Sigmoid colon (tissue), 7 donors: Measurements from ENCODE around the gene KRTAP22-1. TPM values are rescaled to one million over a fixed set of nuclear protein-coding genes. Genes with fewer than 3 reads are reported as not detected.

Experiments used
- DNase-seq: peaks from one replicate; pipeline ENCODE4 v3.0.0-alpha.2; 2019
- H3K27ac ChIP-seq, 4 donors: fragments of 200-600 bp; sonication (generic); one replicate each; pipeline ENCODE4 v1.5.1; 2016 to 2019; ENCODE audit warnings: mild to moderate bottlenecking in 1 of 4
- H3K27me3 ChIP-seq, 3 donors: fragments of 200-600 bp; sonication (generic); one replicate each; pipeline ENCODE4 v1.5.1; 2019; ENCODE audit warnings: mild to moderate bottlenecking in 1 of 3
- H3K36me3 ChIP-seq, 4 donors: fragments of 200-600 bp; sonication (generic); one replicate each; pipeline ENCODE4 v1.5.1; 2016 to 2019
- H3K4me1 ChIP-seq, 4 donors: fragments of 200-600 bp; sonication (generic); one replicate each; pipeline ENCODE4 v1.5.1; 2017 to 2019
- H3K4me3 ChIP-seq, 4 donors: fragments of 200-600 bp; sonication (generic); one replicate each; pipeline ENCODE4 v1.5.1; 2017 to 2019; ENCODE audit warnings: mild to moderate bottlenecking in 2 of 4, moderate library complexity in 1 of 4
- H3K9me3 ChIP-seq, 4 donors: fragments of 200-600 bp in 3 of 4; sonication (generic) in 3 of 4; one replicate each; pipeline versions ENCODE4 v1.5.1 to v1.6.1; 2013 to 2019
- CTCF ChIP-seq, 4 experiments: fragments of 450-650 bp in 3 of 4; fragments of 200-600 bp in 1 of 4; IDR thresholded peaks; one replicate each; pipeline ENCODE4 v1.5.1; 2016 to 2019; ENCODE audit warnings: antibody characterized with exemption in 4 of 4, mild to moderate bottlenecking in 3 of 4, moderate library complexity in 2 of 4
- EP300 ChIP-seq, 4 donors: sonication (generic); formaldehyde crosslinking; IDR thresholded peaks; one replicate each; pipeline ENCODE4 v1.6.1; 2017; ENCODE audit warnings: antibody characterized with exemption in 4 of 4
- POLR2A ChIP-seq, 2 donors: fragments of 450-650 bp; IDR thresholded peaks; one replicate each; pipeline ENCODE4 v1.6.1; 2016; ENCODE audit warnings: antibody characterized with exemption in 2 of 2, mild to moderate bottlenecking in 2 of 2, moderate library complexity in 2 of 2
- POLR2AphosphoS5 ChIP-seq, 4 donors: sonication (generic); formaldehyde crosslinking; IDR thresholded peaks; one replicate each; pipeline ENCODE4 v1.6.1; 2017; ENCODE audit warnings: antibody characterized with exemption in 4 of 4
- WGBS, 2 donors: extraction: QIAGEN DNeasy Blood & Tissue Kit; methylation state at CpG; one replicate each; pipeline ENCODE4 v1.1.7; 2013; 5-methylcytosine and 5-hydroxymethylcytosine counted together
- intact Hi-C: fragments of 100-400 bp; cut with DNase I; formaldehyde crosslinking; loops from one replicate; pipeline ENCODE4 v1.15.1; 2023
- polyA plus RNA-seq, 3 donors: library from polyadenylated mRNA; stranded (reverse); fragments of 200-250 nt; gene quantifications; one replicate each; pipeline ENCODE4 v1.2.3, GENCODE V29; 2013
- total RNA-seq, 4 donors: library from RNA; depleted of rRNA; stranded (reverse); fragments of >200 nt; gene quantifications; one replicate each; pipeline ENCODE4 v1.1.0, GENCODE V29; 2016
- donor health status: healthy with polysubstance abuse.
- donor health status: Bipolar disorder and iron deficiency.
- donor health status: healthy.

Gene KRTAP22-1
- total RNA-seq (not detected), polyA plus RNA-seq (not detected)

DNA sequence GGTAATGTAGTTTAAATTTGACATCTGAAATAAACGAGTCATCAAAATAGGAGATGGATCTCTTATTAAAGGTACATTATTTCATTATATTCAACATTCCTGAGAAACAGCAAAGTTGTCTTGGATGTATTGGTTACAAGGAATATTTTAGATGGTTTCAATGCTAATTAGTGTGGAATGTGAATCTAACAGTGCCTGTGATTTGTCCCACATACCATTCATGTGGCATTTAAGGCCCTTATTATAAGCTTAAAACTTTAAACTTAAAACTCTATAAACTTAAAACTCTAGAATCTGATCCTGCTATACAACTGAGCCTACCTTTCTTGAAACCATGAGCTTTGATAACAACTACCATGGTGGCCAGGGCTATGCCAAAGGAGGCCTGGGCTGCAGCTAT, at the start of gene KRTAP22-1:
Gene KRTAP22-1 (plus strand): TSS at position 301 of the 400 bp plus-strand sequence.
- Histone ChIP-seq H3K27ac (no peak within 1 kb of the TSS), H3K4me1 (no peaks in the 10 kb centered on the region), H3K36me3 (no peaks in the 10 kb centered on the region), H3K27me3 (no peaks in the 10 kb centered on the region), H3K9me3 (no peaks in the 10 kb centered on the region), H3K4me3 (no peak within 1 kb of the TSS)
- no peak for TF ChIP-seq POLR2A (IDR thresholded peaks at IDR 0.05)
- no peak for TF ChIP-seq EP300 (IDR thresholded peaks at IDR 0.05)
- TF ChIP-seq CTCF (IDR thresholded peaks at IDR 0.05), result no peak
- no peak for TF ChIP-seq POLR2AphosphoS5 (IDR thresholded peaks at IDR 0.05)
- DNase-seq, result no peak
- intact Hi-C loops, result no loop called here
- 42 to 96% methylated on average over 1 of the region's 1 CpG for whole genome bisulfite sequencing, 2 donors

- no peaks in the 10 kb centered on the region for H3K4me1 ChIP-seq
Observed at GRCh38 chr21:30552782-30553181, 48.1 kb upstream of the KRTAP22-1 start.

GRCh38 chr21:30555095-30555494, 45.8 kb upstream of the KRTAP22-1 start:
- Histone ChIP-seq H3K4me3 (no peak overlapping the region), H3K9me3 (peaks cover 0 to 5% (median 0%) of the 10 kb centered on the region in 4 donors), H3K27ac (no peak overlapping the region), H3K36me3 (no peaks in the 10 kb centered on the region), H3K4me1 (no peaks in the 10 kb centered on the region), H3K27me3 (no peaks in the 10 kb centered on the region)
- DNase-seq, result no peak
- TF ChIP-seq POLR2A (IDR thresholded peaks at IDR 0.05) (no peak), POLR2AphosphoS5 (IDR thresholded peaks at IDR 0.05) (no peak), EP300 (IDR thresholded peaks at IDR 0.05) (no peak), CTCF (IDR thresholded peaks at IDR 0.05) (no peak)
- 57 to 89% methylated on average over 2 of the region's 2 CpGs for WGBS, 2 donors
- intact Hi-C loops, result no loop called here

More at GRCh38 chr21:30552782-30553181, 48.1 kb upstream of the KRTAP22-1 start:
- Histone ChIP-seq H3K36me3 (no peaks in the 10 kb centered on the region), H3K4me3 (no peak overlapping the region), H3K9me3 (peaks cover 0 to 5% (median 0%) of the 10 kb centered on the region in 4 donors), H3K27me3 (no peaks in the 10 kb centered on the region), H3K27ac (no peak overlapping the region)
- WGBS, 2 donors, result 23 to 54% methylated on average over 1 of the region's 1 CpG
- intact Hi-C loops, result no loop called here
- TF ChIP-seq POLR2A (IDR thresholded peaks at IDR 0.05), result no peak
- no peak for TF ChIP-seq POLR2AphosphoS5 (IDR thresholded peaks at IDR 0.05)
- TF ChIP-seq EP300 (IDR thresholded peaks at IDR 0.05), result no peak
- TF ChIP-seq CTCF (IDR thresholded peaks at IDR 0.05), result no peak
- no peak for DNase-seq

DNA sequence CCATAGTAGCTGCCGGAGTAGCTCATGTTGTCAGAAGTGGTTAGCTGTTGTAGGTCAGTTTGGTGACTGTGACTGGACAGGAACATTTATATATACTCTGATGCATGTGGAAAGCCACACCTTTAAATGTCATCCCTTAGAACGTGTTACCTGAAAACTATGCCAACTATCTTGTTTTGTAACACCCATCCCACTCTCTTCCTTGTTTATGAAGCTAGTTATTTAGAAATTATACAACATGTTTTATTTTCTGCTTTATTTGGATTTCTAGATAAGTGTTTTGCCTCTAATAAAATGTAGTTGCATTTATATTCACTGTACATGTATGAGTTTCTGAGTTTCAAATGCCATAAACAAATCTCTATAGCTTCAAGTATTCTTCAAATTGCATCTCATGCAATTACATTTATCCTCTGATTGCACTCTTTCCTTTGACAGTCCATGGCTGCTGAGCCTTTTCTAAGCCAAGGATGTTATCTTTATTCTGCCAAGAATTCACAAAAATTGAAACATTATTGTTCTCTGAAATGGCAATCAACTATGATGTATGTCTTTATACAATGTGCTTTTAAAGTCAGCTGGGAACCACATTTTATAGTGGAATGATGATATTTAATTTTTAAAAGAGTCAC, 39.5 kb upstream of the KRTAP22-1 start, which contains the start of gene KRTAP19-7:
Gene KRTAP19-7 (minus strand): TSS at position 51 of the 632 bp plus-strand sequence. CDS start 25 bp downstream, at position 26.
- no peaks in the 10 kb centered on the region for H3K36me3 ChIP-seq
- no peaks in the 10 kb centered on the region for H3K4me1 ChIP-seq
- DNase-seq, result no peak
- WGBS, 2 donors, result 65 to 74% methylated on average over 2 of the region's 2 CpGs
- no peak within 1 kb of the TSS for H3K27ac ChIP-seq
- no peaks in the 10 kb centered on the region for H3K27me3 ChIP-seq
- no peak within 1 kb of the TSS for H3K4me3 ChIP-seq
- no peak for TF ChIP-seq POLR2AphosphoS5 (IDR thresholded peaks at IDR 0.05)
- TF ChIP-seq CTCF (IDR thresholded peaks at IDR 0.05), result no peak
- no peak for TF ChIP-seq EP300 (IDR thresholded peaks at IDR 0.05)
- no peak for TF ChIP-seq POLR2A (IDR thresholded peaks at IDR 0.05)
- intact Hi-C loops, result no loop called here
- peaks cover 0 to 2% (median 0%) of the 10 kb centered on the region in 4 donors for H3K9me3 ChIP-seq
